HCT116 (cell line): Measurements from ENCODE around the gene H3-3A. TPM values are rescaled to one million over a fixed set of nuclear protein-coding genes. Genes with fewer than 3 reads are reported as not detected.

Source experiments
- total RNA-seq: library from RNA; stranded (reverse); gene quantifications from one replicate; pipeline ENCODE4 v1.2.1, GENCODE V29; 2021; ENCODE audit not compliant: unreplicated experiment

H3-3A gene
- total RNA-seq, 1 experiment from 2014 or later = 386 TPM

Other genes with a start within 250 kb of the H3-3A start
- gene TMEM63A, start 180.3 kb upstream of the H3-3A start, total RNA-seq = 24.4 TPM
- gene LEFTY1, start 173.6 kb upstream of the H3-3A start, total RNA-seq = 0.64 TPM
- gene PYCR2, start 138.5 kb upstream of the H3-3A start, total RNA-seq = 107 TPM
- not detected for gene LEFTY2, start 121.5 kb upstream of the H3-3A start, total RNA-seq
- gene SDE2, start 63.4 kb upstream of the H3-3A start, total RNA-seq = 22.5 TPM
- gene ACBD3, start 124.0 kb downstream of the H3-3A start, total RNA-seq = 29.6 TPM
- gene MIXL1, start 160.9 kb downstream of the H3-3A start, total RNA-seq = not detected
- 9.3 TPM for gene LIN9, start 246.4 kb downstream of the H3-3A start, total RNA-seq